K562 (cell line): Measurements from ENCODE around the gene SEC14L2. TPM values are rescaled to one million over a fixed set of nuclear protein-coding genes. Genes with fewer than 3 reads are reported as not detected.

Source experiments
- ATAC-seq: fragments of 200-7000 bp; cut with Tn5 transposase; 3 replicates; pipeline ENCODE4 v1.9.1; 2020; ENCODE audit warnings: moderate library complexity
- BruUV-seq: library from RNA; stranded (reverse); fragments of 400-500 nt; replicated peaks from 2 replicates; lab custom pipeline; 2021; lab: Mats Ljungman, UMichigan
- CTCF ChIA-PET: fragments of 300-600 bp; formaldehyde crosslinking; extraction: SDS; loops from one replicate; lab custom pipeline; 2021; ENCODE audit warnings: low intra/inter-chr PET ratio; lab: Yijun Ruan, JAX
- POLR2A ChIA-PET: fragments of 300-600, 350-650 bp; sonication (Branson Sonifier 250); formaldehyde crosslinking; extraction: SDS; loops from one replicate; lab custom pipeline; 2021; ENCODE audit warnings: antibody characterized with exemption, inconsistent platforms; lab: Yijun Ruan, JAX
- DNase-seq, 4 experiments: peaks; one replicate each; pipeline versions ENCODE4 v3.0.0 to v3.0.0-alpha.2; 2011 to 2018; ENCODE audit warnings: low spot score in 3 of 4, mixed read lengths in 3 of 4; ENCODE audit errors: extremely low read depth in 1 of 4
- FAIRE-seq: peaks from 2 replicates; lab custom pipeline; 2011; peaks lifted over from hg19 to GRCh38; lab: Jason Lieb, UNC
- H2AFZ ChIP-seq: 2 replicates; pipeline ENCODE4 v1.6.0; 2011; ENCODE audit warnings: low read depth, low read length, control low read depth, inconsistent platforms
- H3K27ac ChIP-seq: fragments of 200-600 bp; 3 replicates; pipeline ENCODE4 v1.8.0; 2011; ENCODE audit warnings: low read depth, mild to moderate bottlenecking, control low read depth, inconsistent platforms, low read length, moderate library complexity, mixed read lengths; ENCODE audit errors: extremely low read depth
- H3K27me3 ChIP-seq, 2 experiments: fragments of 300-600 bp in 1 of 2; 2 replicates in 1 of 2; 3 replicates in 1 of 2; pipeline versions ENCODE4 v1.6.0 to v1.8.0; 2011; ENCODE audit warnings: inconsistent platforms in 2 of 2, low read length in 2 of 2, mild to moderate bottlenecking in 1 of 2, mixed read lengths in 1 of 2, moderate library complexity in 1 of 2; ENCODE audit not compliant: control insufficient read depth in 2 of 2, insufficient read depth in 2 of 2
- H3K36me3 ChIP-seq: fragments of 300-600 bp; 3 replicates; pipeline ENCODE4 v1.8.0; 2011; ENCODE audit warnings: mild to moderate bottlenecking, low read length, inconsistent platforms; ENCODE audit not compliant: control insufficient read depth, insufficient read depth
- H3K4me1 ChIP-seq, 2 experiments: fragments of 200-600 bp in 1 of 2; replicated peaks in 1 of 2; 2 replicates in 1 of 2; 3 replicates in 1 of 2; pipeline versions ENCODE4 v1.5.1 to v1.8.0; 2011; ENCODE audit warnings: inconsistent platforms in 2 of 2, low read length in 2 of 2, mild to moderate bottlenecking in 1 of 2, mixed read lengths in 1 of 2, moderate library complexity in 1 of 2; ENCODE audit not compliant: control insufficient read depth in 2 of 2, insufficient read depth in 2 of 2
- H3K4me2 ChIP-seq: 2 replicates; pipeline ENCODE4 v1.6.1; 2011; ENCODE audit warnings: low read length, control low read depth, inconsistent platforms, mixed read lengths; ENCODE audit not compliant: insufficient read depth
- H3K4me3 ChIP-seq: fragments of 200-600 bp; sonication (generic), shearing (Covaris generic); 2 replicates; pipeline ENCODE4 v1.5.1; 2016; ENCODE audit warnings: control low read depth, inconsistent platforms
- H3K79me2 ChIP-seq: fragments of 200-600 bp; 3 replicates; pipeline ENCODE4 v1.8.0; 2011; ENCODE audit warnings: low read length, inconsistent platforms; ENCODE audit not compliant: control insufficient read depth, insufficient read depth
- H3K9ac ChIP-seq, 2 experiments: 2 replicates each; pipeline versions ENCODE4 v1.6.0 to v1.6.1; 2011; ENCODE audit warnings: low read depth in 2 of 2, low read length in 2 of 2, control low read depth in 1 of 2, inconsistent platforms in 1 of 2, mild to moderate bottlenecking in 1 of 2, mixed read lengths in 1 of 2; ENCODE audit not compliant: insufficient read depth in 1 of 2
- H3K9me1 ChIP-seq: one replicate; pipeline ENCODE4 v1.6.0; 2011; ENCODE audit warnings: inconsistent platforms, mild to moderate bottlenecking, low read length, moderate library complexity; ENCODE audit not compliant: control insufficient read depth, insufficient read depth
- H3K9me3 ChIP-seq: replicated peaks from 2 replicates; pipeline ENCODE4 v1.5.1; 2011; ENCODE audit warnings: low read depth, low read length, inconsistent platforms; ENCODE audit not compliant: control insufficient read depth, insufficient read depth
- H4K20me1 ChIP-seq: replicated peaks from 2 replicates; pipeline ENCODE4 v1.6.1; 2011; ENCODE audit warnings: low read length, inconsistent platforms, mixed read lengths; ENCODE audit not compliant: control insufficient read depth, insufficient read depth
- BHLHE40 ChIP-seq: IDR thresholded peaks from 2 replicates; pipeline ENCODE4 v1.6.1; 2011; ENCODE audit warnings: low read length, improper control_type of control experiment
- BMI1 ChIP-seq: fragments of 150-350 bp; IDR thresholded peaks from 2 replicates; pipeline ENCODE4 v1.6.1; 2014; ENCODE audit warnings: low read length
- CREB5 ChIP-seq: fragments of 250-450 bp; sonication (Bioruptor Pico); IDR thresholded peaks from 2 replicates; pipeline ENCODE4 v1.5.0; 2020; ENCODE audit warnings: mild to moderate bottlenecking
- ELK1 ChIP-seq: sonication (generic); formaldehyde crosslinking; IDR thresholded peaks from 2 replicates; pipeline ENCODE4 v1.8.1; 2022; ENCODE audit warnings: missing genetic modification reagents
- HMGN3 ChIP-seq: IDR thresholded peaks from 2 replicates; pipeline ENCODE4 v1.6.1; 2011; ENCODE audit warnings: borderline replicate concordance, low read depth, mild to moderate bottlenecking, mixed read lengths, low read length; ENCODE audit not compliant: insufficient read length; ENCODE audit errors: extremely low read depth
- KDM5B ChIP-seq: fragments of 200-600 bp; sonication (generic); IDR thresholded peaks from 2 replicates; pipeline ENCODE4 v1.6.1; 2012; ENCODE audit warnings: low read depth, mild to moderate bottlenecking, moderate library complexity, low read length, control low read depth, inconsistent platforms; ENCODE audit not compliant: insufficient replicate concordance
- NR4A1 ChIP-seq, 2 experiments: fragments of 250-450 bp in 1 of 2; fragments of 450-650 bp in 1 of 2; sonication (Bioruptor Pico) in 1 of 2; IDR thresholded peaks; 2 replicates each; pipeline versions ENCODE4 v1.4.0 to v1.6.1; 2016 to 2020; ENCODE audit warnings: mild to moderate bottlenecking in 2 of 2, missing compliant biosample characterization in 1 of 2, missing genetic modification characterization in 1 of 2, moderate library complexity in 1 of 2
- PHF20 ChIP-seq: fragments of 450-650 bp; IDR thresholded peaks from 2 replicates; pipeline ENCODE4 v1.6.1; 2018; ENCODE audit not compliant: partially characterized antibody
- RBM22 ChIP-seq: fragments of 200-400 bp; formaldehyde crosslinking; IDR thresholded peaks from 2 replicates; pipeline ENCODE4 v1.6.1; 2018; ENCODE audit warnings: low read length, low read depth; ENCODE audit not compliant: poor library complexity, severe bottlenecking
- SMARCA4 ChIP-seq: fragments of 450-650 bp; IDR thresholded peaks from 2 replicates; pipeline ENCODE4 v1.6.1; 2016
- WGBS: fragments of 100-300 bp; shearing (Covaris generic); methylation state at CpG from one replicate; pipeline ENCODE4 v1.1.6; 2016; ENCODE audit warnings: low coverage, mixed read lengths; ENCODE audit not compliant: insufficient coverage; ENCODE audit errors: missing lambda C conversion rate; 5-methylcytosine and 5-hydroxymethylcytosine counted together
- in situ Hi-C: fragments of 300-500 bp; cut with MboI; formaldehyde crosslinking; loops from 4 replicates; pipeline ENCODE4 v1.15.0; 2018; ENCODE audit warnings: inconsistent platforms, mixed read lengths
- intact Hi-C: fragments of 100-400 bp; cut with micrococcal nuclease; formaldehyde crosslinking; loops from 2 replicates; pipeline ENCODE4 v1.14.2; 2022
- polyA plus RNA-seq, 8 experiments: library from polyadenylated mRNA; depleted of rRNA in 4 of 8; stranded (reverse) in 5 of 8; unstranded in 3 of 8; fragments of >200 nt; fragmentation: Nextera tagmentation in 2 of 8; fragmentation: Illumina TruSeq in 1 of 8; extraction: Ambion mirVana in 2 of 8; extraction: Trizol in 1 of 8; gene quantifications; 2 replicates each; pipeline versions ENCODE4 v1.2.1 to v1.2.3, GENCODE V29; 2011 to 2014; ENCODE audit warnings: inconsistent platforms in 1 of 8, missing spikeins in 1 of 8
- total RNA-seq, 7 experiments: library from RNA; depleted of rRNA in 6 of 7; stranded (reverse); fragments of >200 nt in 6 of 7; fragmentation: Illumina TruSeq in 2 of 7; extraction: Trizol in 2 of 7; gene quantifications; 2 replicates each; pipeline versions ENCODE4 v1.2.1 to v1.2.3, GENCODE V29; 2011 to 2021; ENCODE audit warnings: low replicate concordance in 1 of 7
- TF ChIP-seq, protein P1 (sequence below): fragments of 250-450 bp; sonication (Bioruptor Pico); IDR thresholded peaks from 2 replicates; pipeline ENCODE4 v1.4.0; 2020; ENCODE audit warnings: mild to moderate bottlenecking, moderate library complexity, borderline replicate concordance
- TF ChIP-seq, protein P2 (sequence below), 2 experiments: IDR thresholded peaks; 2 replicates each; pipeline ENCODE4 v1.6.1; 2011; ENCODE audit warnings: borderline replicate concordance in 1 of 2, control low read depth in 1 of 2, low read depth in 1 of 2, low read length in 1 of 2, mild to moderate bottlenecking in 1 of 2, mixed read lengths in 1 of 2, moderate library complexity in 1 of 2; ENCODE audit not compliant: insufficient read depth in 1 of 2, insufficient read length in 1 of 2, poor library complexity in 1 of 2, severe bottlenecking in 1 of 2; ENCODE audit errors: extremely low read depth in 1 of 2

Gene SEC14L2
- total and polyA plus RNA-seq, 9 of the 15 experiments (the other 6 are each of a cell fraction or from before 2014, with no cell fraction given) = 0.03 to 0.17 (median 0.10) TPM

DNA sequence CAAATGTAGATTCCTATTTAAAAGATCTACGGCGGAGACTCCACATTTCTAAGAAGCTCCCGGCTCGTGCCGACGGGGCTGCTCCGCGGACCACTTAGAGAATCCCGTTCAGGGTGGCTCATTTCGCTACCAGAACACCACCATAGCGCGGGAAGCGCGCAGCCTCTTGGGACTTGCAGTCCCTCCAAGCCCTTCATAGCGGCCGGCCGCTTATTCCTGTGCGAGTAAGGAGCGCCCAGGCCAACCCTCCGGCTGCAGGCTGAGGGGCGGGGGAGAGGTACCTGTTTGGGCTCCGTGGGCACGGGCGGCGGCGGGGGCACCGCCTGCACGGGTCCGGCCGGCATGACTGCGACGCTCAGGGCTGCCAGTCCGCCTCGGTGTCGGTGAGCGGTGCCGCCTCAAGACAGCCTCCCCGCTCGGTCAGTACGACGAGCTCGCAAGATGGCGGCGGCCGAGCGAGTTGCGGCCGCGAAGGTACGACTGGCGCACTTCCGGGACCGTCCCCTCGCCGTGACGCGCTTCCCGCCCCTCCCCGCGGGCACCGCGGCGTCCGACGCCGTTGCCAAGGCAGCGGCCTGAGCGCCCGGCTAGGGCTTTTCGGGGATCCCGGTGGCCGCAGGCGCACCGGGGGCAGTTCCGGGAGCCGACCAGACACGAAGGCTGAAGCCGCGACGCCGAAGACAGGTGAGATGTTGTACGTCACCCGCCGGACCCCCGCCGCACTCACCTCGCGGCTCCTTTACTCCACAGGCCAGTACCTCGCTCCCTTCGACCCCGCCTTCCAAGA lies 40.2 kb upstream of the SEC14L2 start, which contains the start of the genes CCDC157 and SF3A1:
TSS of gene CCDC157 (plus strand) at position 559 of the 787 bp plus-strand sequence. CDS start 8,994 bp downstream, outside the sequence.
TSS of gene SF3A1 (minus strand) at position 446 of the 787 bp plus-strand sequence. CDS start at position 344, 102 bp downstream.
- in situ Hi-C loops = no loop called here
- Histone ChIP-seq H4K20me1 (no peaks in the 10 kb centered on the region; the same call in 1 of the 2 replicates), H3K4me2 (peak within 1 kb of the TSS; percentile 94), H3K4me1 (peaks cover 12 to 14% of the 10 kb centered on the region in 2 experiments; a peak in 4 of 5 replicates), H3K9me1 (no peaks in the 10 kb centered on the region), H2AFZ (peak within 1 kb of the TSS; percentile 97), H3K9me3 (no peaks in the 10 kb centered on the region), H3K27me3 (no peaks in the 10 kb centered on the region), H3K79me2 (peaks cover 45% of the 10 kb centered on the region), H3K9ac (peak within 1 kb of the TSS; percentile 93 to 99), H3K27ac (peak within 1 kb of the TSS; percentile 95), H3K4me3 (peak within 1 kb of the TSS; percentile 75), H3K36me3 (peaks cover 26% of the 10 kb centered on the region)
- no TSS peak for BruUV-seq
- DNase-seq (peak; percentile 86 to 88 (median 87)), FAIRE-seq (peak; percentile 80), ATAC-seq (peak; percentile 98)
- intact Hi-C loops = no loop called here
- WGBS = under 1% methylated on average over 41 of the region's 91 CpGs
- CTCF ChIA-PET = no interaction called here
- POLR2A ChIA-PET = interaction anchor here (0.5 to 2.1 kb wide), 14 partner anchors 12 to 1042 kb away, joined by 3 to 8 read pairs (median 4); partner anchors contain the start of genes DRG1 and TBC1D10A
- TF ChIP-seq BHLHE40 = 0 out of 2 replicates have a peak, but pooled peaks have one; percentile 5
- peak; percentile 92 for TF ChIP-seq PHF20
- TF ChIP-seq, protein P1, sequence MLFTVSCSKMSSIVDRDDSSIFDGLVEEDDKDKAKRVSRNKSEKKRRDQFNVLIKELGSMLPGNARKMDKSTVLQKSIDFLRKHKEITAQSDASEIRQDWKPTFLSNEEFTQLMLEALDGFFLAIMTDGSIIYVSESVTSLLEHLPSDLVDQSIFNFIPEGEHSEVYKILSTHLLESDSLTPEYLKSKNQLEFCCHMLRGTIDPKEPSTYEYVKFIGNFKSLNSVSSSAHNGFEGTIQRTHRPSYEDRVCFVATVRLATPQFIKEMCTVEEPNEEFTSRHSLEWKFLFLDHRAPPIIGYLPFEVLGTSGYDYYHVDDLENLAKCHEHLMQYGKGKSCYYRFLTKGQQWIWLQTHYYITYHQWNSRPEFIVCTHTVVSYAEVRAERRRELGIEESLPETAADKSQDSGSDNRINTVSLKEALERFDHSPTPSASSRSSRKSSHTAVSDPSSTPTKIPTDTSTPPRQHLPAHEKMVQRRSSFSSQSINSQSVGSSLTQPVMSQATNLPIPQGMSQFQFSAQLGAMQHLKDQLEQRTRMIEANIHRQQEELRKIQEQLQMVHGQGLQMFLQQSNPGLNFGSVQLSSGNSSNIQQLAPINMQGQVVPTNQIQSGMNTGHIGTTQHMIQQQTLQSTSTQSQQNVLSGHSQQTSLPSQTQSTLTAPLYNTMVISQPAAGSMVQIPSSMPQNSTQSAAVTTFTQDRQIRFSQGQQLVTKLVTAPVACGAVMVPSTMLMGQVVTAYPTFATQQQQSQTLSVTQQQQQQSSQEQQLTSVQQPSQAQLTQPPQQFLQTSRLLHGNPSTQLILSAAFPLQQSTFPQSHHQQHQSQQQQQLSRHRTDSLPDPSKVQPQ (CRISPR knock-in tag) = no peak
- TF ChIP-seq NR4A1 (CRISPR knock-in tag; IDR thresholded peaks at IDR 0.05) = no peak
- no peak for TF ChIP-seq NR4A1 (tag; IDR thresholded peaks at IDR 0.05)
- TF ChIP-seq CREB5 (CRISPR knock-in tag) = no peak
- TF ChIP-seq RBM22 = peak; percentile 86
- TF ChIP-seq ELK1 (CRISPR knock-in tag) = no peak
- TF ChIP-seq SMARCA4 = no peak
- TF ChIP-seq, protein P2, sequence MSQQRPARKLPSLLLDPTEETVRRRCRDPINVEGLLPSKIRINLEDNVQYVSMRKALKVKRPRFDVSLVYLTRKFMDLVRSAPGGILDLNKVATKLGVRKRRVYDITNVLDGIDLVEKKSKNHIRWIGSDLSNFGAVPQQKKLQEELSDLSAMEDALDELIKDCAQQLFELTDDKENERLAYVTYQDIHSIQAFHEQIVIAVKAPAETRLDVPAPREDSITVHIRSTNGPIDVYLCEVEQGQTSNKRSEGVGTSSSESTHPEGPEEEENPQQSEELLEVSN (IDR thresholded peaks at IDR 0.05; ENCODE audit: borderline replicate concordance in 1 of 2, extremely low read depth in 1 of 2, insufficient read depth in 1 of 2, insufficient read length in 1 of 2, low read depth in 1 of 2, low read length in 1 of 2, poor library complexity in 1 of 2, severe bottlenecking in 1 of 2) = peak in 1 of 2 experiments; percentile 21
- TF ChIP-seq HMGN3 = peak; percentile 65
- peak; percentile 73; the same call in 1 of the 2 replicates for TF ChIP-seq BMI1
- TF ChIP-seq KDM5B = peak; percentile 83
